NCI-H748 treated with DMSO at 0.1 percent for 48 hours (cell line): ENCODE data around the gene ZGPAT.

Source experiments
- DNase-seq: peaks from one replicate; lab custom pipeline; 2025; lab: John Stamatoyannopoulos, UW

The ZGPAT gene

DNA sequence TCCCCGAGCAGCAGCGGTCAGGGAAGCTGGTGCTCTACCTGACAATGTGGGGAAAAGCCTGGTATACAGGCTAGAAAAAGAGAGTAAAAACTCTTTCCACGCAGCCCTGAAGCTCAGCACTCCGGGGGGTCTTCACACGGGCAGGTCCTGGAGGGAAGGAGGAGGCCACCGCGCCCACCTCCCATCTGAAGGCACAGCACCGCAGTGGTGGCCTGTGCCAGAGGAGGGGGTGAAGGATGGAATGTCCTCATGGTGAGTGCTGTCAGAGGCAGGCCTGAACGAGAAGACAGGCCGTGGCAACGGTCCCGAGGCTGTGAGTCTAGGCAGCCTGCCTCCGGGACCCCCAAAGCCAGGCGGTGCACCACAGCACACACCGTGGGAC lies 37.6 kb downstream of the ZGPAT start:
- no peak for DNase-seq

DNA sequence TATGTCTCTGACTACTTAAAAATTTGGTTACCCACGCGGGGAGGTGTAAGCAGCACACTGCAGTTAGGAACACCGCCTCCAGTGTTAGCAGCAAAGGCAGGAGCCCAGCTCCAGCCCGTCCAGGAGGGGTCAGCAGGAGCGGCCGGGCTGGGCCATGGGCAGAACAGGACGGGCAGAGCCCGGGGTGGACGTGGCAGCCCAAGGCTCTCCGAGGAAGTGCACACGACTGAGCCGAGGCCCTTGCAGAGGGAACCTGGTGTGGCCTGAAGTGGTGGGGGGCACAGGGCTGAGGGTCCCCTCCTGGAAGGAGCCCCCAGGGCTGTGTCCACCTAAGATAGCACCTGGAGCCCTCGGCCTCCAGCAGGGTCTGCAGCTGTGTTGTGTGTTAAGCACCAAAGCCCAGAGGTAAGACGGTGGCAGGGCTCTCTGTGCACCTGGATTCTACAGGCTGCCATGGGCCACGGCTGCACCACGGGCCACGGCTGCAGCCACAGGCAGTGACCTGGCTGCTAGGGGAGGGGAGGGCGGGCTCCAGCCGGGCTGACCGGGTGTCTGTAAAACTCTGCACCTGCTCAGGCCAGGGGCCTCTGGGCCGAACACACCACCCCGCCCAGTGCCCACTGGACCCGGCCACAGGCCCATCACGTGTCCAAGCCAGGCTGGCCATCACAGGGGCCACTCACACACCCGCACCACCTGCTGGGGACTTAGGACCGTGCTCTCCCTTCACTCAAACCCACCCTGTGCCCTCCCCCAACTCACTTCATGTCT lies 38.3 kb downstream of the ZGPAT start:
- DNase-seq, result no peak

DNA sequence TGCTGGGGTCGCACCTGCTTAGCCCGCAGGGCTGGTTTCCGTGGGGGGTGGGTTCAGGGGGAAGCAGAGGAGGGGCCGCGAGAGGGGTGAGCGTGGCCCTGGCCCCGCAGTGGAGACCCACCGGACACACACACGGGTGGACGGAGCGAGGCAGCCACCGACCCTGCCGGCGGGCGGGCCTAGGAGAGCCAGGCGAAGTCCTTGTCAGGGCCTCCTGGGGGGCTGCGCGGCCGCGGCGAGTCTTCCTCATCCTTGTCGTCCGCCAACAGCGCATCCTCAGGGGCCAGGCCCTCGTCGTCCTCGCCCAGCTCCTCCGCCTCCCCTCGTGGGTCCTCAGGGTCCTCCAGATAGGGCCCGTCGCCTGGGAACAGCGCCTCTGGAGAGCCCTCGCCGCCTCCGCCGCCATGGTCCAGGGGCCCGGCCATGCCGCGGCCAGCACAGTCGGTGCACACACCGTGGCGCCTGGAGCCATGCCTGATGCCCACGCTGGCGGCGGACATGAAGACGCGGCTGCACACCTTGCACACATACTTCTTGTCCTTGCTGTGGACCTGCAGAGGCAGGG lies 39.0 kb downstream of the ZGPAT start:
- no peak for DNase-seq

DNA sequence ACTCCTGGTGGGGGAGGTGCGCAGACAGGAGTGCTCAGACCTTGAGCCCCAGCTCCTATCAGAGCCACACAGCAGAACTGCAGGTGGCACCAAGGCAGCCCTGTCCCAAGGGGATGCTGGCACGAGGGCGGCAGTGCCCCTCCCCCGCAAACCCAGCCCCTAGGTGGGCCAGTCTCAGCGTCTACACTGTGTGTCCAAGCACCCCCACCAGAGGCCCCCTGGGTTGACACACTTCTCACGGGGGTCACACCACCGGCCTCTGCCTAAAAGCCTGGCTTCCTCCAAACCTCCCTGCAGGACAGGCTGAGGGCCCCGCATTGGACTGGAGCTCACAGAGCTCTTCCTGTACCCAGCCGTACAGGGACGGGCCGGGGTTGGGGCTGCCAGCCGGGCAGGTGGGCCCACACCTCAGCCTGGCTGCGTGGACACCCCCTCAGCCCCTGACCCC lies 39.8 kb downstream of the ZGPAT start:
- no peak for DNase-seq

DNA sequence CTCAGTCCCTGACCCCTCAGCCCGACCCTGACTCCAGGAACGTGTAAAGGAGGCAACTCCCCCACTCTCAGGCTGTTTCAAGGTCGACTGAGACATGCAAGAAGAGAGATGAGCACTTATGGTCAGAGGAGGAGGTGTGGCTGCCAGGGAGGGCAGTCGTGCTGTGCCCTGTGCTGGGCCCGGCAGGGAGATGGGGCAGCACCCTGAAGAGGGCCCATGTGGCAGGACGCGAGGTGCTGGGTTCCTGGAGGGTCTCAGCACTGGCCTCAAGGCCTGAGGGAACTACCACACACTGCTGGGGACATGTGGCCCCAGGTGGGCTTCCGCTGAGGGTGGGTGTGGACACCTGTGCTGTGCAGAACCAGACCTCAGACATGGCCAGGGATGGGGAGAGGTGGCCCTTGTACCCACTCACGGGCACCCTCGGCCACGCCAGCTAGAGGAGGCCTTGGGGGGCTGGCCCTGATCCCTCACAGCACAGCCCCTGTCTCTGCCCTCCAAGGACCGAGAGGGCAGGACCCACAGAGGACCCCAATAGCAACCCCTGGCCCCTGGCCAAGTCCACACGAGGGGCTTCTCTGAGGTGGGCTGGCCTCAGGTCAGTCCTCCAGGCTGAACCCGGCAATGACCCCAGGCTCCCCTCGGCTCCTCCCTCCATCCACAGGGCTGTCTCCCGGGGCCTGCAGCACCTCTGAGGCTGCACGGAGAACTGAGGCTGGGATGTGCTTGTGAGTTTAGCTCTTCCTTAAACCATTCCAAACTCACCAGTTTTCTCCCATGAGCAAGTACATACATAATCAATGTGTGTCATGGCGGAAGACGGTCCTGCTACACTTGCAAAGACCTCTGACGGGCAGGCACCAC lies 40.5 kb downstream of the ZGPAT start:
- DNase-seq, result no peak

DNA sequence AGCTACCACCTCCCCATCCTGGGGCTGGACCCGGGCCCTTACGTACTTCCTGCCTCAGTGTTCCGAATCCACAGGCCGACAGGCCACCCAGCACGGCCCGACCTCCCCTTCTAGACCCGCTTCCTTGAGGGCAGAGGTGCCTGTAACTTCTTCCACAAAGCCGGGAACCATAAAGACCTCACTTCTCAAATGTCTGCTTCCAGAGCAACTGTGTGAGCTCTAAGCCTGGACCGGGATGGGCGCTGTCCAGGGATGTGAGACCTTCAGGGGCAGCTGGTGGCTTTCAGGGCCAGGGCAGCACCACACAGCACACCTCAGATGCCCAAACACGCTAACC lies 41.1 kb downstream of the ZGPAT start:
- no peak for DNase-seq

DNA sequence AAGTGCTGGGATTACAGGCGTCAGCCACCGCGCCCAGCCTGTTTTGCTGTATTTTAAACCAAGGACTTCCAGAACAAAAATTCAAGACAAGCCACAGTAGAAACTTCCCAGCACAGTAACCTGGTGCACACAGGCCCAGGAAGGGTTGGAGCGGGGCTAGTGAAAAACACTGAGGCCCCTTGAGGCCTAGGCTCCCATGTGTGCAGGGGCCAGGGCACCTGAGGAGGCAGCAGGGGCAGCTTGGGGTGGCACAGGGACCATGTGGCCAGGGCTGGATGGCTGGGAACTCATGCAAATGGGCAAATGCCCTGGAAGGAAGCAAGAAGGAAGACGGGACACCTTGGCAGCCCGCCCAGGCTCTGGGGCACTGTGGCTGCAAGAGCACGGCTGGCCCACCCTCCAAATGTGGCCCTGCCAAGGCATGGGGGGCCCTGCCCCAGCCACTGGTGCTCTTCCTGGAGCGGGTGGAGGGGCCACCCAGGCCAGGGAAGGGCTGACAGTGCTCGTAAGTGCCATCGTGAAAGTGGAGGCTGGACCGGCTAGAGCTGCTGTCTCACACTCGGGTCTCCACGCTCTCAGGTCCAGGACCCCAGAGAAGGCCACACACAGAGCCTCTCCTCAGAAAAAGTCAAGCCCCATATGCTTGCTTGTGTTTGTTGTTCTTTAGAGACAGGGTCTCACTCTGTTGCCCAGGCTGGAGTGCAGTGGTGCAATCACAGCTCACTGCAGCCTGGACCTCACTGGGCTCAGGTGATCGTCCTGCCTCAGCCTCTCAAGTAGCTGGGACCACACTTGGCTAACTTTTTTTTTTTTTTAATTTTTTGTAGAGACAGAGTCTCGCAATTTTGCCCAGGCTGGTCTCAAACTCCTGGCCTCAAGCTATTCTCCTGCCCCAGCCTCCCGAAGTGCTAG lies 42.0 kb downstream of the ZGPAT start:
- no peak for DNase-seq

DNA sequence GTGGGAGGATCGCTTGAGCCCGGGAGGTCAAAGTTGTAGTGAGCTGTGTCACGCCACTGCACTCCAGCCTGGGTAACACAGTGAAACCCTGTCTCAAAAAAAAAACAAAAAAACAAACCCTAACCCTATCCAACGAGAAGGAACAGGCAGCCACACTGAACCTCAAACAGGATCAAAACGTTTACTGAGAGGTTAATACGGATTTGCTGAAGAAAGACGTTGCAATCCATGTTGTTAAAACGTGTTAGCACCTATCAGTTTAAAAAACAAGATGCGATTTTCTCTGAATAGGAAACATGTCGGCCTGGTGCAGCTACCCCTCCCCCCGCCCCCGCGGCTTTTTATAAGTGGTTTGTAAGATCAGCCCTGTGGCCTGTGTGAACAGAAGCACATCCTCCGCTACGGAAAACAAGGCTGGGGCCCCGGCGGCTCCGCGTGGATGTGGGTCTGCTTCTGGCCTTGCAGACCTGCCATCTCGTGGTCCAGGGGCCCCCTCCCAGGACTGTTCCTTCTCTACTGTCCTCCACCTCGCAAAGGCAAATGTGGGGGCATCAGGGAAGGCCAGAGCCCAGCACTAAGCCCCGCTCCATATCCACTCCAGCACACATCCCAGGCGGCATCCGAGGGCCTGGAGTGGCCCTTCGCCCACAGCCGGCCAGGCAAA lies 43.1 kb downstream of the ZGPAT start:
- no peak for DNase-seq

DNA sequence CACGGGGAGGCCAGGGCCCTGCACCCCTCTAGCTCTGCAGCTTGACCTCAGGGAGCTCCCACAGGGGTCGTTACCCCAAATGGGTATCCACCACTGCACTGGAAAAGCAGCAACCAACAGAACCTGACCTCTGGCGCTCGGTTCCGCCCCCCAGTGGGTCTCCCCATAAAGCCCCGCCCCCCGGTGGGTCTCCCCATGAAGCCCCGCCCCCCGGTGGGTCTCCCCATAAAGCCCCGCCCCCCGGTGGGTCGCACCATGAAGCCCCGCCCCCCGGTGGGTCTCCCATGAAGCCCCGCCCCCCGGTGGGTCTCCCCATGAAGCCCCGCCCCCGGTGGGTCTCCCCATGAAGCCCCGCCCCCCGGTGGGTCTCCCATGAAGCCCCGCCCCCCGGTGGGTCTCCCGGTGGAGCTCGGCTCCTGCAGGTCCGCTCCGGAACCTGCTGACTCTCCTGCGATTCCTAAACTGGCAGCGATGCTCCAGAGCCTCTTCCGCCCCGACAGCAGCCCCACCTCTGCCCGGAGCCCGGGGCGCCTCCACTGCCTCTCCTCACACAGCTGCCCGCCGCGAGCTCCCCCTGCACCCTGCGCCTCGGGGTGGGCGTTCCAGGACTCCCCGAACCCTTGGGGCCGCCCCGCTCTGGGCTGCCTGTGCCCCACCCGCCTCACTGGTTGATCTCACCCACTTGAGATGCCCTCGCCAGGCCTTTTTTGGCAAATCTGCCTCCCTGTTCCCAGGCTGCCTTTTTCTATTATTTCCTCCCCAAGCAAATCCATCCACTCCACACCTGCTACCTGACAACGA lies 43.8 kb downstream of the ZGPAT start:
- DNase-seq, result no peak

DNA sequence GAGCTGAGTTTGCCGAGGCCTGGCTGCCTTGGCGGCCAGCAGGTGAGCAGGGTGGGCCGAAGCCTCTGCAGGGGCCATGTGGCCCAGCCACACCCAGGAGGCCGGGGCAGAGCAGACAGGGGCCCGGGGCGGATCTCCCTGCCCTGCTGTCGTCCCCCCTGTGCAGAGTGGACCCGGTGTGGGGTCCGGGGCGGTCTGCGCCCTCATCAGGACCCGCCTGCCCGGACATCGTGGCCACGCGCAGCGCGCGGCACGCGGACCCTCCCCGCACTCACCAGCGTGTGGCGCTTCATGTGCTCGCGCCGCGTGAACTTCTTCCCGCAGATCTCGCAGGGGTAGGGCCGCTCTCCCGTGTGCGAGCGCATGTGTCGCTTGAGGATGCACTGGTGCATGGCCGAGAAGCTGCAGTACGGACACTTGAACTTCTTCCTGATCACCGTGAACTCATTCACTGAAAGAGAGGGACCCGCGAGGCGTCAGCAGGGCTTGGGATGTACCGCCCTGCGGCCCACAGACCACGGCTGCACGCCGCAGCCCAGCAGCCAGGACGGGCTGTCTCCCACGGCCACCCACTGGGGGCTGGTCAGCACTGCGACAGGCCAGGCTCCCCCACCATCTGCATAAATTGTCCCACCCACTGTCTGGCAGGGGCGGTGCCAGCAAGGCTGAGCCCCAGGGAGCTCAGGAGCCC lies 44.7 kb downstream of the ZGPAT start:
- no peak for DNase-seq

DNA sequence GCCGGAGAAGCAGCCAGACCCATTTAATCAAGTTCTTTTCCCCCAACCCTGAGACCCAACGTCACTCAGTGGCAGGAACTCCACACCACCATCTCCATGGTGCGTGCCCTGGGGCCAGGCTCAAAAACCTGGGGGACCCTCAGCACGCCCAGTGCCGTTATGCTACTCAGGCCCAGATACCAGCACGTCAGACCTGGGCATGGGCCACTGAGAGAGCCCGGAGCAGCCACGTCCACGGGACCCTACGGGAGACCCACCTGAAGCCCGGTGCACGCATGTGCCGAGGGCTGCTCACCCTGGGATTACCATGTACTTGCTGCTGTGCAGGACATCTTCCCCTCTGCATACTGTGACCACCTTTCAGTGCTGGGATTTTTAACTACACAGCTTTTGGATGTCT lies 45.5 kb downstream of the ZGPAT start:
- no peak for DNase-seq

DNA sequence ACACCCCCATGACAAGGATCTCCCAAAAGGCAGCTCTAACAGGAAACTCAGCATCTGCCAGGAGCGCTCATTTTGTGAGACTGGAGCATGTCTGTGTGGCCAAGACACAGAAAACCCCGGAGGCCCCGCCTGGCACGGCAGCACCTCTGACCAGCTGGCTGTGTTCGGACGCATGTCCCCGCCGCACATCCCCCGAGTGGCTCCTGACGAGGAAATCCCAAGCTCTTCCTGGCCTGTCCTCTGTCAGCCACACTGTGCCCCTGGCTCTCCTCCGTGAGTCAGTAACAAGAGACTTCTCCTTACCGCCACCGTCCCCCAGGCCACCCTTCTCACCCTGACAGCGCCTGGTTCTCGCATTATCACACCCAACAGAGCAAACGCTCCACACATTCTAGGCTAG lies 46.2 kb downstream of the ZGPAT start:
- DNase-seq, result no peak

DNA sequence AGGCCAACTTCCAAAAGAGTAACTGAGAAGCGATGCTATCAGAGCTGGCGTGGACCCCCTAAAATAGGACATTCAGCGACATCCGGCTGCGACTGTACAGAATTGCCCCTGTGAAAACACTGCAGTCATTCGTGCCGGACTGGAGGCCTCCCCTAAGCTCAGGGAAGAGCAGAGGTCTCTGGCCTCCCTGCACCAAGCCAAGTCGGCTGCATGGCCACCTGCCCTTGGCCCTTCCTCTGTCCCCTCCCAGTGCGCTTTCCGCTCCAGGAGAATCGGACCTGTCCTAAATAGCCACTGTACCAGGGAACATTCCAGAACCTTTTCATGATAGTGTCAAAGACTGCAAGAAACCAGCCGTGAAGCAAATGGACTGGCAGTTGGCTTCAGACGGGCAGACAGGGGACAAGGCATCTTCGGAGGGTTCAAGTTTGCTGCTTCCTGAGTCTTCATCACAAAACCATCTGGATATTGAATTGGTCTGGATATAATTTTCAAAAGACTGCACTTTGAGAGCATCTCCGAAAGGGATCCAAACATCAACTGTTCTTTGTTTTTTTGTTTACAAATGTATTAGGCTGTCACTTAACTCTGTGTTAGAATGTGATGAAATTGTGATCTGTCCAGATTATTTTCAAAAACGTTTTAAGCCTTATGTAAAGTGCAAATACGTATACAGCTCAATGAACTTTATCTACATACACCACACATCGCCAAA lies 48.3 kb downstream of the ZGPAT start:
- no peak for DNase-seq

DNA sequence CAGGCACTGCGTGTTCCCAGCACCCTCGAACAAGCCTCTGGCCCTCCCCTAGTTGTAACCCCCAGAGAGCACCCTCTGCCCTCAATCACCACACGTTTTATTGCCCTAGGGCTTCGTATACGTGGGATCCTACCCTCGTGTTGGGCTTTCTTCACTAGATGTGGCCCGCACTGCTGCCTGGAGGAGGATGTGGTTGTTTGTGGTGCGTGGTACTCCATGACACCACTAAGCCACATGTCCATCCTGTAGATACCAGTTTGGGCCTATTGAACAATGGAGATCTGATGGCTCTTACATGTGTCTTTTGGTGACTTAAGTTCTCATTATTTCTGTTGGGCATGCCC lies 48.8 kb downstream of the ZGPAT start:
- DNase-seq, result no peak

DNA sequence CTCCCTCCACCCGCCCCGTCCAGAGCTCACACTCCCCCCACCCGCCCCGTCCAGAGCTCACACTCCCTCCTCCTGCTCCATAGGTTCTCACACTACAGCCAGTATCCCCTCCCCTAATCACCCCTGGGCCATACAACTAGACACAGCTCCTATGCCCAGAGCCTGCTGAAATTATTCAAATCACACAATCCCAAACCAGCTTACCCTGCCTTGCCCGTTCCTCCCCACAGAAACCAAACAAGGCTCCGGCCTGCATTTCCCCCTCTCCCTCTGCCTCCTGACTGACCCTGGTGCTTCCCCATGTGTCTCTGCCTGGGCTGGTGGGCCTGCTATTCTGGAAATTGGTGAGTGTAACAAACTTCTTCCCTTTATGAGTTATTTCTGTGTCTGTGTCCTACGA lies 50.3 kb downstream of the ZGPAT start:
- DNase-seq, result no peak

DNA sequence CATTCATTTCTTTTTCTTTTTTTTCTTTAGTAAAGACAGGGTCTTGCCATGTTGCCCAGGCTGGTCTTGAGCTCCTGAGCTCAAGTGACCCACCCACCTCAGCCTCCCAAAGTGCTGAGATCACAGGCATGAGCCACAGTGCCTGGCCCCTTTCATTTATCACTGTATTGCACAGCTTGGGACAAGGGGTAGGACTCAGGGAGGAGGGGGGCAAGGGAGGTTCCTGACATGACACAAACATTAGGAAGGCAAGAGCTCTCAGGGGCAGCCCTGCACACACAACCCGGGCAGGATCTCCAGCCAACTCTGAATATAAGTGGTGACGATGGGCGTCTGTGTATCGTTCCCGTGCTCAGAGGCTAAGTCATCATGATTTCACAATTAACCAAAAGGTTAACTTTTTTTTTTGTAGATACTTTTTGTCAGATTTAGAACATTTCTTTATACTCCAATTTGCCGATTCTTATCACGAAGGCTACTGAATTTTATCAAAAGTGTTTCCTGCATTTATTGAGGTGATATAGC lies 51.6 kb downstream of the ZGPAT start:
- DNase-seq, result no peak

DNA sequence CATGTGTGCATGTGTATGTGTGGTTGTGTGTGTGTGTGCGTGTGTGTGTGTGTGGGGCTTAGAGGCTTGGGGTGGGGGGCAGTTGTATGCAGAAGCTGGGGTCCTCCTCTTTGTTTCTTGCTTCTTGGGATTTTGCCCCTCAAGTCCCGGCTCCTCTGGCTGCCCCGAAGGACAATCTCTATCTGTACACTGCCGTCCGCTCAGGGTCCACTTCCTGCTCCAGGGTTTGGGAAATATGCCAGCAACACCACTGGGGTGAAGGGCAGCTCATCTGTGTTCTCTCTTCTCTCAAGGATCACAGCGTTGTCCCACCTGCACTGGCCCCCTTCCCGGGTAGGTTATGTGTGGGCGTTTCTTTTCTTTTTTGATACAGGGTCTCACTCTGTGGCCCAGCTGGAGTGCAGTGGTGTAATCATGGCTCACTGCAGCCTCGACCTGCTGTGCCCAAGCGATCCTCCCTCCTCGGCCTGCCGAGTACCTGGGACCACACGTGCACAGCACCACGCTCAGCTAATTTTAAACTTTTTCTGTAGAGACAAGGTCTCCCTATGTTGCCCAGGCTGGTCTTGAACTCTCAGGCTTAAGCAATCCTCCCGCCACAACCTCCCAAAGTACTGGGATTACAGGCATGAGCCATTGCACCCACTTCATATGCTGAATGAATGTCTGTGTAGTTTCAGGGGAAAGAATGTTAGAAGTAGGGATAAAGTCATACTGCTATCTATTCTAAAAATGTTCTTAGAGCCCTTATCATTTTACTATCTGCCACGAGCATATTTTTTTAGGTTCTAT lies 57.4 kb downstream of the ZGPAT start:
- DNase-seq, result no peak

DNA sequence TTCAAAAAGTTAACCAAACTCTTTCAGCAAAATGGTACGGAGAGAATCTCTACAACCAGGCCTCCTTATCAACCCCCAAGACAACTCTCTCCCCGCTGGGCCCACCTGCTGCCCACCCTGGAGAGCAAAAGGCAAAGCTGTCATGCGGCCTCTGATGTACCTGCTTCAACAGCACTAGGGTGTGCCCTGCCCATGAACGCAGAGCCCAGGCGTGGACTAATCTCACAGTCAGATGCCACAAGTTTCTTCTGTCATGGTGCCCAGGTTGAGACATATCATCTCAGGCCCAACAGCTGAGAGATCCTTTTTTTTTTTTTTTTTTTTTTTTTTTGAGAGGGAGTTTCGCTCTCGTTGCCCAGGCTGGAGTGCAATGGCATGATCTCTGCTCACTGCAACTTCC lies 58.1 kb downstream of the ZGPAT start:
- DNase-seq, result no peak
